ENCODE measurements around the gene OMA1.

DNA sequence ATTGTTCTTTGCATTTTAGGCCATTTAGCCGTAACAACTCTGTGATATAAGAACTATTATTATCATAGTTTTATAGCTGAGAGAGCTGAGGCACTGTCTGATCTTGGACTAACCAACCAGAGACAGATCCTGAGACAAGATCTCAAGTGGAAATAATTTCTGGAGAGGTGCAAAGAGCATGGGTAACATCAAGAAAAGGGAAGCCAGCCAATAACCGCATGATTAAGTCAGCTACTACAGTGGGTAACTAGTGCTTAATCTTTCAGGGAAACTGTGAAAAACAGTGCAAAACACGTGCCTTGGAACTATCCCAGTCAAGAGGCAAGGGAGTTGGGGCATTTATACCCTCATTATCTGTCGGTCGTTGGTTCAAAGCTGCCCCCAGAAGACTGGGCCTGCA, 105.8 kb downstream of the OMA1 start:
- TF ChIP-seq CTCF (conservative IDR thresholded peaks at IDR 0.05 in 1 of 2, IDR thresholded peaks at IDR 0.05 in 1 of 2; ENCODE audit: low read depth in 1 of 2, low read length in 2 of 2): no peak
- no peak for TF ChIP-seq EZH2 (IDR thresholded peaks at IDR 0.05; ENCODE audit: low read length, missing control alignments)
